Measurements from ENCODE around the gene TBX4. TPM values are rescaled to one million over a fixed set of nuclear protein-coding genes. Genes with fewer than 3 reads are reported as not detected.

Gene TBX4
- total RNA-seq, 2 donors from 2014 or later = not detected

GRCh38 chr17:61486135-61487120 is 34.2 kb downstream of the TBX4 start:
- no peaks in the 10 kb centered on the region for H3K36me3 ChIP-seq
- no peaks in the 10 kb centered on the region for H3K9me3 ChIP-seq
- no peak for DNase-seq (ENCODE audit: low spot score)
- TF ChIP-seq, protein P1, sequence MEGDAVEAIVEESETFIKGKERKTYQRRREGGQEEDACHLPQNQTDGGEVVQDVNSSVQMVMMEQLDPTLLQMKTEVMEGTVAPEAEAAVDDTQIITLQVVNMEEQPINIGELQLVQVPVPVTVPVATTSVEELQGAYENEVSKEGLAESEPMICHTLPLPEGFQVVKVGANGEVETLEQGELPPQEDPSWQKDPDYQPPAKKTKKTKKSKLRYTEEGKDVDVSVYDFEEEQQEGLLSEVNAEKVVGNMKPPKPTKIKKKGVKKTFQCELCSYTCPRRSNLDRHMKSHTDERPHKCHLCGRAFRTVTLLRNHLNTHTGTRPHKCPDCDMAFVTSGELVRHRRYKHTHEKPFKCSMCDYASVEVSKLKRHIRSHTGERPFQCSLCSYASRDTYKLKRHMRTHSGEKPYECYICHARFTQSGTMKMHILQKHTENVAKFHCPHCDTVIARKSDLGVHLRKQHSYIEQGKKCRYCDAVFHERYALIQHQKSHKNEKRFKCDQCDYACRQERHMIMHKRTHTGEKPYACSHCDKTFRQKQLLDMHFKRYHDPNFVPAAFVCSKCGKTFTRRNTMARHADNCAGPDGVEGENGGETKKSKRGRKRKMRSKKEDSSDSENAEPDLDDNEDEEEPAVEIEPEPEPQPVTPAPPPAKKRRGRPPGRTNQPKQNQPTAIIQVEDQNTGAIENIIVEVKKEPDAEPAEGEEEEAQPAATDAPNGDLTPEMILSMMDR (IDR thresholded peaks at IDR 0.05) = no peak
- H3K27me3 ChIP-seq = no peaks in the 10 kb centered on the region
- H3K4me3 ChIP-seq = no peak overlapping the region
- no peaks in the 10 kb centered on the region for H3K4me1 ChIP-seq
- no peak overlapping the region for H3K27ac ChIP-seq

GRCh38 chr17:61487161-61487988 is 35.2 kb downstream of the TBX4 start:
- Histone ChIP-seq H3K27me3 (no peaks in the 10 kb centered on the region), H3K36me3 (no peaks in the 10 kb centered on the region), H3K4me3 (no peak overlapping the region), H3K4me1 (no peaks in the 10 kb centered on the region), H3K27ac (no peak overlapping the region), H3K9me3 (no peaks in the 10 kb centered on the region)
- TF ChIP-seq, protein P1 (IDR thresholded peaks at IDR 0.05) = no peak
- DNase-seq (ENCODE audit: low spot score) = no peak

DNA sequence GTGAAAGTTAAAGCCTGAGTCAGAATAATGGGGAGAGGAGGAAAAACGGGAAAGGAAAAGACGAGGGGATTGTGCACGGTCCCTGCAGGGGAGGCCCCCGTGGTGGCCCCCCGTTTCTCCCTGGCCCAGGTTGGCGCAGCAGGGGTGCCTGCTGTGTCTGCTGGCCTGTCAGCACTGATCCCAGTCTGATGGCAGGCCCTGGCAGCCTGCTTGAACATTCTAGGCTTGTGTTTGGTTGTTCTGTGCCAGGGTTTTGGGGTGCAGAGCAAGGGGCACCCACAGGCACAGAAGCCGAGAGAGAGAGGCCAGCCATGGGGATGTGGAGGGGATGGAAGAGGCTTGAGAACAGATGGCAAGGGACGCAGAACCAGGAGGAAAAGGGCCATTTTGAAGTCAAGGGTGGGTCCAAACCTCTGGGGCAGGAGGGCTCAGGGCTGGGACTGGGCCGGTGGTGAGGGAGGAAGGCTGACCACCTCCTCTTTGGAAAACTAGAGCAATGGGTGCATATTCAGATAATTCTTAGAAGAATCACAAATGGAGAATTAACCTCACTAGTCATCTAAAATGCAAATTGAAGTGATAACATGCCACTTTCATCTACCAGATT is 35.9 kb downstream of the TBX4 start:
- H3K4me1 ChIP-seq = no peaks in the 10 kb centered on the region
- H3K27ac ChIP-seq = no peak overlapping the region
- no peaks in the 10 kb centered on the region for H3K36me3 ChIP-seq
- H3K27me3 ChIP-seq = no peaks in the 10 kb centered on the region
- H3K9me3 ChIP-seq = no peaks in the 10 kb centered on the region
- no peak overlapping the region for H3K4me3 ChIP-seq
- DNase-seq (ENCODE audit: low spot score) = no peak
- TF ChIP-seq, protein P1 (IDR thresholded peaks at IDR 0.05) = no peak

DNA sequence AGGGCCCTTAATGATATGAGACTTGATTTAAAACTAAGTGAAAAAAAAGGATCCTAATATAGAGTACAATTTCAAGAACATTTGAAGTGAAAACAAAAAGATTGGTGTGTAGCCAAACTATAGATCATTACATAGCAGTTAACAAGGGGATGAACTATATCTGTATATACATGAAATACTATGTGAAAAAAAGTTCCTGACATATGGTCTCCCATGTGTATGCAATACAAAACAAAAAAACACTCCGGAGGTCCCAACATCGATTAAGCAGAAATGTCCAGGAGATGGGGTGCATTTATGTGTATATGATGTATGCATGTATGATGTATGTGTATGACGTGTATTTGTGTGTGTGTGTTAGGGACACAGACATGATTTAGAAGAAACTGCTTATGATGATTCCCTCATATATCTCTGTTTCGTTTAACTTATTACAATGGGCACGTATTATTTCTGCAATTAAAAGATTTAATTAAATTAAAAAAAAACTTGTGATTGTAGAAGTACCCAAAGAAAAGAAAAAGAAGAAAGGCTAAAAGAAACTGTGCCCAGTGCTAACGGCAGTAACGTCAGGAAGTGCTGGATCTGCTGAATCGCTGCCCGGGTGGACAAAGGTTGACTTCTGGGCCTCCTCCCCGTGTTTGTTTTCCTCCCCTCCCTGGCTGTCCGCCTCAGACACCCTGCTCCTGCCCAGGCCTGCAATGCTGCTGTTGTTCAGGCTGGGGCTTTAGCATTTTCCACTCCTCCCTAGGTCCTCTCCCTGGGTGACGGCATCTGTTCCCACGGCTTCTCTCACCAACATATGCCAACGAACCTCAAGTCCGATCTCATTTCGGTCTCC is 36.9 kb downstream of the TBX4 start:
- H3K4me3 ChIP-seq = no peak overlapping the region
- H3K36me3 ChIP-seq = no peaks in the 10 kb centered on the region
- H3K4me1 ChIP-seq = no peaks in the 10 kb centered on the region
- no peak for DNase-seq (ENCODE audit: low spot score)
- no peak overlapping the region for H3K27ac ChIP-seq
- TF ChIP-seq, protein P1 (IDR thresholded peaks at IDR 0.05) = no peak
- H3K9me3 ChIP-seq = no peaks in the 10 kb centered on the region
- no peaks in the 10 kb centered on the region for H3K27me3 ChIP-seq

Measured in right atrium auricular region (tissue), 2 donors.